Neural cell (in vitro differentiated cells): Measurements from ENCODE around the gene CTSF.

Experiments used
- EP300 ChIP-seq: fragments of 450-650 bp; conservative IDR thresholded peaks from 2 replicates; pipeline ENCODE4 v1.6.1; 2014; ENCODE audit warnings: antibody characterized with exemption, mild to moderate bottlenecking, moderate library complexity; ENCODE audit not compliant: poor library complexity, severe bottlenecking
- TAF1 ChIP-seq: IDR thresholded peaks from 2 replicates; pipeline ENCODE4 v1.6.1; 2012; ENCODE audit warnings: low read depth
- TF ChIP-seq, protein P1 (sequence below): IDR thresholded peaks from 2 replicates; pipeline ENCODE4 v1.6.1; 2012; ENCODE audit warnings: borderline replicate concordance
- TF ChIP-seq, protein P2 (sequence below): fragments of 450-650 bp; IDR thresholded peaks from 2 replicates; pipeline ENCODE4 v1.5.1; 2014; ENCODE audit warnings: antibody characterized with exemption, mild to moderate bottlenecking, moderate library complexity; ENCODE audit not compliant: poor library complexity, severe bottlenecking

DNA sequence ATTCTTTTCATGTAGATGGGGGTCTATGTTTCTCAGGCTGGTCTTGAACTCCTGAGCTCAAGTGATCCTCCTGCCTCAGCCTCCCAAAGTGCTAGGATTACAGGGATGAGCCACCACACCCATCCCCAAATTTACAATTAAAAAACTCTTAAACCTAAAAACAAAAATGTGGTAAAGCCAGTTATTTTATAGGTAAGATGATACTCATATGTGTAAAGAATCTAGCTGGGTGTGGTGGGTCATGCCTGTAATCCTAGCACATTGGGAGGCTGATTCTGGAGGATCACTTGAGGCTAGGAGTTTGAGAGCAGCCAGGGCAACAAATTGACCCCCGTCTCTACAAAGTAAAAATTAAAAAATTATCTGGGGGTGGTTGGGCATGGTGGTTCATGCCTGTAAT is 44.1 kb upstream of the CTSF start:
- TF ChIP-seq, protein P1, sequence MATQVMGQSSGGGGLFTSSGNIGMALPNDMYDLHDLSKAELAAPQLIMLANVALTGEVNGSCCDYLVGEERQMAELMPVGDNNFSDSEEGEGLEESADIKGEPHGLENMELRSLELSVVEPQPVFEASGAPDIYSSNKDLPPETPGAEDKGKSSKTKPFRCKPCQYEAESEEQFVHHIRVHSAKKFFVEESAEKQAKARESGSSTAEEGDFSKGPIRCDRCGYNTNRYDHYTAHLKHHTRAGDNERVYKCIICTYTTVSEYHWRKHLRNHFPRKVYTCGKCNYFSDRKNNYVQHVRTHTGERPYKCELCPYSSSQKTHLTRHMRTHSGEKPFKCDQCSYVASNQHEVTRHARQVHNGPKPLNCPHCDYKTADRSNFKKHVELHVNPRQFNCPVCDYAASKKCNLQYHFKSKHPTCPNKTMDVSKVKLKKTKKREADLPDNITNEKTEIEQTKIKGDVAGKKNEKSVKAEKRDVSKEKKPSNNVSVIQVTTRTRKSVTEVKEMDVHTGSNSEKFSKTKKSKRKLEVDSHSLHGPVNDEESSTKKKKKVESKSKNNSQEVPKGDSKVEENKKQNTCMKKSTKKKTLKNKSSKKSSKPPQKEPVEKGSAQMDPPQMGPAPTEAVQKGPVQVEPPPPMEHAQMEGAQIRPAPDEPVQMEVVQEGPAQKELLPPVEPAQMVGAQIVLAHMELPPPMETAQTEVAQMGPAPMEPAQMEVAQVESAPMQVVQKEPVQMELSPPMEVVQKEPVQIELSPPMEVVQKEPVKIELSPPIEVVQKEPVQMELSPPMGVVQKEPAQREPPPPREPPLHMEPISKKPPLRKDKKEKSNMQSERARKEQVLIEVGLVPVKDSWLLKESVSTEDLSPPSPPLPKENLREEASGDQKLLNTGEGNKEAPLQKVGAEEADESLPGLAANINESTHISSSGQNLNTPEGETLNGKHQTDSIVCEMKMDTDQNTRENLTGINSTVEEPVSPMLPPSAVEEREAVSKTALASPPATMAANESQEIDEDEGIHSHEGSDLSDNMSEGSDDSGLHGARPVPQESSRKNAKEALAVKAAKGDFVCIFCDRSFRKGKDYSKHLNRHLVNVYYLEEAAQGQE = no peak
- TF ChIP-seq, protein P2, sequence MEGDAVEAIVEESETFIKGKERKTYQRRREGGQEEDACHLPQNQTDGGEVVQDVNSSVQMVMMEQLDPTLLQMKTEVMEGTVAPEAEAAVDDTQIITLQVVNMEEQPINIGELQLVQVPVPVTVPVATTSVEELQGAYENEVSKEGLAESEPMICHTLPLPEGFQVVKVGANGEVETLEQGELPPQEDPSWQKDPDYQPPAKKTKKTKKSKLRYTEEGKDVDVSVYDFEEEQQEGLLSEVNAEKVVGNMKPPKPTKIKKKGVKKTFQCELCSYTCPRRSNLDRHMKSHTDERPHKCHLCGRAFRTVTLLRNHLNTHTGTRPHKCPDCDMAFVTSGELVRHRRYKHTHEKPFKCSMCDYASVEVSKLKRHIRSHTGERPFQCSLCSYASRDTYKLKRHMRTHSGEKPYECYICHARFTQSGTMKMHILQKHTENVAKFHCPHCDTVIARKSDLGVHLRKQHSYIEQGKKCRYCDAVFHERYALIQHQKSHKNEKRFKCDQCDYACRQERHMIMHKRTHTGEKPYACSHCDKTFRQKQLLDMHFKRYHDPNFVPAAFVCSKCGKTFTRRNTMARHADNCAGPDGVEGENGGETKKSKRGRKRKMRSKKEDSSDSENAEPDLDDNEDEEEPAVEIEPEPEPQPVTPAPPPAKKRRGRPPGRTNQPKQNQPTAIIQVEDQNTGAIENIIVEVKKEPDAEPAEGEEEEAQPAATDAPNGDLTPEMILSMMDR = no peak
- TF ChIP-seq EP300 = no peak
- no peak for TF ChIP-seq TAF1
